Uterus (tissue), 2 donors: ENCODE measurements around the gene ARHGEF26.

Experiments
- POLR2A ChIP-seq, 2 donors: fragments of 450-650 bp; IDR thresholded peaks; one replicate each; pipeline ENCODE4 v1.6.1; 2016; ENCODE audit warnings: antibody characterized with exemption in 2 of 2, mild to moderate bottlenecking in 1 of 2, moderate library complexity in 1 of 2
- TF ChIP-seq, protein P1 (sequence below), 4 experiments: fragments of 200-600 bp in 2 of 4; fragments of 450-650 bp in 2 of 4; sonication (generic) in 2 of 4; IDR thresholded peaks; one replicate each; pipeline ENCODE4 v1.5.1; 2016 to 2019; ENCODE audit warnings: antibody characterized with exemption in 4 of 4, mild to moderate bottlenecking in 2 of 4, moderate library complexity in 1 of 4

DNA sequence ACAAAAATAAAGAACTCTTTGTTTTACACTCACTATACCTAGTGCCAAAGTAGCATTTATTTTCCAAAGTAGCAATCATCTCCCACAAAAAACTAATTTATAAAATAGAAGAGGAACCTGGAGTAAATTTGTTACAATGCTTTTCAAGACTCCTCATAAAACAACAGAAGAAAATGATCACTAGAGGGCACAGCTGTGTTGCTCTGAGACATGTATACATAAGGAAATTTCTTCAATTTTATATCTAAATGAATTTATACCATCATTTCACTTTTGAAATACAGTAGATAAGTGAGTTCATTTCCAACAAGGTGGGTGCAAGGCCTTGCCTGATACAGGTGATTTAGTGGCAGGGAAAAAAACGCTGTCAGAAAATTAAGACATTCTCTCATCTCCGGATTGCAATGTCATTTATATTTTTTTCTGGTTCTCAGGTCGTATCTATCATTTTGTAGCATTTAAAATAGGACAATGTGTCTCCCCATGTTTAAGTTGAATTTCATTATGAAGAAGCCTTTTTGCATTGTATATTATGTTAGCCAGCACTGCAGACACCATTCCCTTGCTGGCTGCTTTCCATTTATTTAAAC is 25.3 kb upstream of the ARHGEF26 start:
- TF ChIP-seq, protein P1, sequence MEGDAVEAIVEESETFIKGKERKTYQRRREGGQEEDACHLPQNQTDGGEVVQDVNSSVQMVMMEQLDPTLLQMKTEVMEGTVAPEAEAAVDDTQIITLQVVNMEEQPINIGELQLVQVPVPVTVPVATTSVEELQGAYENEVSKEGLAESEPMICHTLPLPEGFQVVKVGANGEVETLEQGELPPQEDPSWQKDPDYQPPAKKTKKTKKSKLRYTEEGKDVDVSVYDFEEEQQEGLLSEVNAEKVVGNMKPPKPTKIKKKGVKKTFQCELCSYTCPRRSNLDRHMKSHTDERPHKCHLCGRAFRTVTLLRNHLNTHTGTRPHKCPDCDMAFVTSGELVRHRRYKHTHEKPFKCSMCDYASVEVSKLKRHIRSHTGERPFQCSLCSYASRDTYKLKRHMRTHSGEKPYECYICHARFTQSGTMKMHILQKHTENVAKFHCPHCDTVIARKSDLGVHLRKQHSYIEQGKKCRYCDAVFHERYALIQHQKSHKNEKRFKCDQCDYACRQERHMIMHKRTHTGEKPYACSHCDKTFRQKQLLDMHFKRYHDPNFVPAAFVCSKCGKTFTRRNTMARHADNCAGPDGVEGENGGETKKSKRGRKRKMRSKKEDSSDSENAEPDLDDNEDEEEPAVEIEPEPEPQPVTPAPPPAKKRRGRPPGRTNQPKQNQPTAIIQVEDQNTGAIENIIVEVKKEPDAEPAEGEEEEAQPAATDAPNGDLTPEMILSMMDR (IDR thresholded peaks at IDR 0.05), result peak; percentile 20 to 35 (median 24)
- TF ChIP-seq POLR2A (IDR thresholded peaks at IDR 0.05), result no peak
